ENCODE measurements around the gene KCNA2.

The KCNA2 gene

DNA sequence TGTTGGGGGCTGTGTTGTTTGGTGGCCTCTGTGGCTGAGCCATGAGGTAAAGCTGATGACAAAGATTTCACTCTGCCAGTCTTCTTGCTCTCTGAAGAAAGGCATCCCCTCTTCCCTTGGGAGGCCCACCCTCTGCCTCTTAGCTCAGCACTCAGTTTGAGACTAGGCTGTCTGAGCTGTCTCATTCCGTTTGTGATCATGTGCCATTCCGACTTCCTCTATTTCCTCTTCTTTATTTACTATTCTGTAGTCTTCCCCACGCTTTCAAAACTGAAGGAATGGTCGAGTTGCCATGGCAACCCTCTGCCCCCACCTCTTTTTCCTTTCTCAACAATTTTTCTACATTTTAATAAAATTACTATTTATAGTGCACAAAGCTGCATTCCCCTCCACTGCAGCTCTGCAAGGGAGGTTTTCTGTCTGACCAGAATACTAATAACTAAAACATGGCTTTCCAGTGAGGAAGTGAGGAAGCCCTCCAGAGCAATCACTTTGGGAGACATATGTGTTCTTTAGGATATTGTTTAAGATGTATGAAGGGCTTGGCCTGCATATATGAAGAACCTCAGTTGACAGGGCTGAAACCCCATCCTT lies 37.8 kb upstream of the KCNA2 start:
- H3K27ac ChIP-seq, result no peak overlapping the region
- TF ChIP-seq CTCF (conservative IDR thresholded peaks at IDR 0.05), result no peak
- no peak for TF ChIP-seq ZFX (IDR thresholded peaks at IDR 0.05)

DNA sequence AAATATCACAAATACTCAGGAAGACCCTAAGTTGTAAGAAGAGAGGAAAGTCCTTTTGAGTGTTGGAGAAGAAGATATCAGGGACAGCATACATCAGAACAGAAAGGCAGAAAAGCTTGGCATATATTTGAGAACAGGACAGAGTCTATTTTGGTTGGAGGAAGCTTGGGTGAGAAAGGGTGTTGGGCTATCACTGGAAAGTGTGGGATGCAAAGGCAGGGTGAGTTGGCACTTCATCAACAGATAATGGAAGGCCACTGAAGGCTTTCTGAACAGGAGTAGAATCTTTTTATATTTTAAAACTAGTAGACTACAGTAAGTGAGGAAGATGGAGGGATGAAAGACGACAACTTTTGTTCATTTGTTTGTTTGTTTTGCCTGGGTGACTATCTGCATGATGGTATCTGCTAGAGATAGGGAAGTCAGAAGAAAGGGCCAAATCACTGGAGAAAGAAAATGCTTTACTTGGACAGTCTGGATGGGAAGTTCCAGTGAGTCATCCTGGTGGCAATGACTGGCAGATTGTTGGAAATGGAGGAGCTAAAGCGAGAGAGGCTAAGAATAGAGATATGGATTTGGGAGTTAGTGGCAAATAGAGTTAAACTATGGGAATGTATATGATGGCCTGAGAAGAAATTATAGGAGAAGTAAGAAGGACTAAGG lies 33.7 kb upstream of the KCNA2 start:
- no peak for TF ChIP-seq CTCF (conservative IDR thresholded peaks at IDR 0.05)
- TF ChIP-seq ZFX (IDR thresholded peaks at IDR 0.05), result no peak
- no peak overlapping the region for H3K27ac ChIP-seq

DNA sequence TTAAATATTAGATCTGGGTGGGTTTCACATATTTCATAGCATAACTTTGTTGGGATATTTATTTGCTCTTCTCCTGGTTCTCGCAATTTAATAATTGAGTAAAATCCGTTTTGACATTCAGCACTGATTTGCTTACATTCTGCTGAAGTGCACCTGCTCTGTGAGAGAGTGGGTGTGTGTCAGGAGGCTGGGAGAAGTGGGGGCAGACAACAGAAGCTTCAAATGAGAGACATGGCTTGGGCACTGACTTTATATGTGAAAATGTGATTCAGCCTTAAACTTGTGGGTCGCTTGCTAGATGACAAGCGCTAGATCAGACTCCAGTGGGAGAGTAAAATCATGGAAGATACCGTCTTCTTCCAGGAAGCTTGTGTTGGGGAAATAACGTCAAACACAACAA lies 32.4 kb upstream of the KCNA2 start:
- H3K27ac ChIP-seq, result no peak overlapping the region
- TF ChIP-seq CTCF (conservative IDR thresholded peaks at IDR 0.05), result no peak
- no peak for TF ChIP-seq ZFX (IDR thresholded peaks at IDR 0.05)

DNA sequence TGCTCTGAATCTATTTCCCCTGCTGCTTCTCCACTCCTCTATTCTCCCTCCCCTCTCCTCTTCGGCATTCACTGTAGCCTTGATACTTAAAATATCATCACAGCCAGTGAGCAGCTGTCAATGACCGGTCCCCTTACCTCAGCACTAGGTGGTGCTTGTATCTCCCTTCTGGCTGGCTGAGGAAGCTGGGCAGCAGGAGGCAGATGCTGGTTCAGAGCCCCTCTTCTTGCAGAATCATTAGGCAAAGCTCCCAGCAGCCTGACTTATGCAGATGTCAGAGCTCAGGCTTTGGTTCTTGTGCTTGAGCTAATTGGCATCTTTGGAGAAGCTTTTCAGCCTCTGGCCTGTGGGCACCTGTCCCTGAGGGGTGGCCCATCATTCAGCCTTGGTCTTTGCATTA lies 31.9 kb upstream of the KCNA2 start:
- TF ChIP-seq CTCF (conservative IDR thresholded peaks at IDR 0.05) (no peak), ZFX (IDR thresholded peaks at IDR 0.05) (no peak)
- H3K27ac ChIP-seq, result no peak overlapping the region

GRCh38 chr1:110637475-110637874 lies 31.3 kb upstream of the KCNA2 start:
- no peak overlapping the region for H3K27ac ChIP-seq
- TF ChIP-seq ZFX (IDR thresholded peaks at IDR 0.05) (no peak), CTCF (conservative IDR thresholded peaks at IDR 0.05) (no peak)

GRCh38 chr1:110636149-110636935 lies 30.2 kb upstream of the KCNA2 start:
- H3K27ac ChIP-seq, result no peak overlapping the region
- TF ChIP-seq ZFX (IDR thresholded peaks at IDR 0.05) (no peak), CTCF (conservative IDR thresholded peaks at IDR 0.05) (no peak)

DNA sequence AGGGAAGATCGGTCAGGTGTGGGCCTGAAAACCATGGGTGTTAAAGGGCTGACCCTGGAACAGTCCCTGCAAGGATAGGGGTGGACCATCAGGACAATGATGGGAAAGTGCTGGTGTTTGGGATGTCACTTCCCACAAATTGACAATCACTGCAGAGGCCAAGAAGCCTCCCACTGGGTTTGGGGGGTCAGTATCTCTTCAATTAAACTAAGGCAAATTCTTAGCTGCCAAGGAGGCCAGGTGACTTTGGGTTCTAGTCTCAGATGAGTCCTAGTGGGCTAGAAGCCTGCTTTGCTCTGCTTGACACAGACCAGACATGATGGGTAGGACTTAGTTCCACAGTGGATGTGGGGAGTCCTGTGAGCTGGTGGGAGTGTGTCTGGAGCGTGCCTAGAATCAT lies 29.3 kb upstream of the KCNA2 start:
- no peak overlapping the region for H3K27ac ChIP-seq

More for the DNA sequence above, 29.3 kb upstream of the KCNA2 start:
- TF ChIP-seq ZFX (IDR thresholded peaks at IDR 0.05), result no peak
- no peak for TF ChIP-seq CTCF (conservative IDR thresholded peaks at IDR 0.05)

Data from C4-2B (cell line).